ENCODE measurements around the gene ADAMTS5. TPM values are rescaled to one million over a fixed set of nuclear protein-coding genes. Genes with fewer than 3 reads are reported as not detected.

Gene ADAMTS5
- total and polyA plus RNA-seq, 3 experiments from 2014 or later: not detected

GRCh38 chr21:26920055-26920454, 46.8 kb downstream of the ADAMTS5 start:
- Mint-ChIP-seq H3K4me1 (no peaks in the 10 kb centered on the region), H3K27ac (no peak overlapping the region), H3K4me3 (no peak overlapping the region), H3K27me3 (no peaks in the 10 kb centered on the region), H3K9me3 (no peaks in the 10 kb centered on the region), H3K36me3 (no peaks in the 10 kb centered on the region)
- Histone ChIP-seq H3K27me3 (ENCODE audit: insufficient read depth, low read length, poor library complexity, severe bottlenecking) (no peaks in the 10 kb centered on the region), H3K27ac (ENCODE audit: low read depth, low read length) (no peak overlapping the region), H3K9me3 (ENCODE audit: low read length) (no peaks in the 10 kb centered on the region), H3K4me3 (ENCODE audit: low read length) (no peak overlapping the region), H3K36me3 (ENCODE audit: insufficient read depth, low read length) (no peaks in the 10 kb centered on the region), H3K4me1 (ENCODE audit: insufficient read depth, low read length) (no peaks in the 10 kb centered on the region)
- CTCF ChIA-PET: no interaction called here
- POLR2A ChIA-PET: no interaction called here
- DNase-seq: no peak

GRCh38 chr21:26918323-26919079, 48.4 kb downstream of the ADAMTS5 start:
- no peak overlapping the region for H3K4me3 ChIP-seq (ENCODE audit: low read length)
- Mint-ChIP-seq H3K9me3 (peaks cover 0 to 3% (median 0%) of the 10 kb centered on the region in 5 donors), H3K27ac (no peak overlapping the region), H3K4me1 (no peaks in the 10 kb centered on the region), H3K27me3 (peaks cover 0 to 2% of the 10 kb centered on the region in 2 donors), H3K36me3 (no peaks in the 10 kb centered on the region), H3K4me3 (no peak overlapping the region)
- no peak for DNase-seq
- ChIA-PET POLR2A (no interaction called here), CTCF (no interaction called here)
- no peaks in the 10 kb centered on the region for H3K4me1 ChIP-seq (ENCODE audit: insufficient read depth, low read length)
- H3K9me3 ChIP-seq (ENCODE audit: low read length): no peaks in the 10 kb centered on the region
- H3K36me3 ChIP-seq (ENCODE audit: insufficient read depth, low read length): no peaks in the 10 kb centered on the region
- H3K27ac ChIP-seq (ENCODE audit: low read depth, low read length): no peak overlapping the region
- H3K27me3 ChIP-seq (ENCODE audit: insufficient read depth, low read length, poor library complexity, severe bottlenecking): no peaks in the 10 kb centered on the region

GRCh38 chr21:26916799-26917198, 50.1 kb downstream of the ADAMTS5 start:
- H3K36me3 Mint-ChIP-seq: no peaks in the 10 kb centered on the region

GRCh38 chr21:26914557-26914956, 52.3 kb downstream of the ADAMTS5 start:
- Histone ChIP-seq H3K4me1 (ENCODE audit: insufficient read depth, low read length) (no peaks in the 10 kb centered on the region), H3K27me3 (ENCODE audit: insufficient read depth, low read length, poor library complexity, severe bottlenecking) (no peaks in the 10 kb centered on the region), H3K27ac (ENCODE audit: low read depth, low read length) (no peak overlapping the region), H3K9me3 (ENCODE audit: low read length) (no peaks in the 10 kb centered on the region), H3K36me3 (ENCODE audit: insufficient read depth, low read length) (no peaks in the 10 kb centered on the region), H3K4me3 (ENCODE audit: low read length) (no peak overlapping the region)
- Mint-ChIP-seq H3K4me1 (no peaks in the 10 kb centered on the region), H3K36me3 (no peaks in the 10 kb centered on the region), H3K27me3 (peaks cover 0 to 2% of the 10 kb centered on the region in 2 donors), H3K4me3 (no peak overlapping the region), H3K27ac (no peak overlapping the region), H3K9me3 (peaks cover 0 to 8% (median 0%) of the 10 kb centered on the region in 5 donors)
- ChIA-PET POLR2A (no interaction called here), CTCF (no interaction called here)
- DNase-seq: no peak

More at GRCh38 chr21:26916799-26917198, 50.1 kb downstream of the ADAMTS5 start:
- H3K27me3 Mint-ChIP-seq: peaks cover 0 to 2% of the 10 kb centered on the region in 2 donors
- no peak overlapping the region for H3K27ac Mint-ChIP-seq
- no peak overlapping the region for H3K4me3 Mint-ChIP-seq
- Histone ChIP-seq H3K4me1 (ENCODE audit: insufficient read depth, low read length) (no peaks in the 10 kb centered on the region), H3K36me3 (ENCODE audit: insufficient read depth, low read length) (no peaks in the 10 kb centered on the region), H3K27ac (ENCODE audit: low read depth, low read length) (no peak overlapping the region), H3K27me3 (ENCODE audit: insufficient read depth, low read length, poor library complexity, severe bottlenecking) (no peaks in the 10 kb centered on the region), H3K4me3 (ENCODE audit: low read length) (no peak overlapping the region), H3K9me3 (ENCODE audit: low read length) (no peaks in the 10 kb centered on the region)
- DNase-seq: no peak
- ChIA-PET POLR2A (no interaction called here), CTCF (no interaction called here)
- H3K4me1 Mint-ChIP-seq: no peaks in the 10 kb centered on the region
- peaks cover 0 to 3% (median 0%) of the 10 kb centered on the region in 5 donors for H3K9me3 Mint-ChIP-seq

- H3K36me3 ChIP-seq (ENCODE audit: insufficient read depth, low read length): no peaks in the 10 kb centered on the region
- H3K27me3 ChIP-seq (ENCODE audit: insufficient read depth, low read length, poor library complexity, severe bottlenecking): no peaks in the 10 kb centered on the region
- POLR2A ChIA-PET: no interaction called here
- H3K4me1 Mint-ChIP-seq: no peaks in the 10 kb centered on the region
- DNase-seq: no peak
- no peaks in the 10 kb centered on the region for H3K9me3 ChIP-seq (ENCODE audit: low read length)
- H3K9me3 Mint-ChIP-seq: peaks cover 0 to 8% (median 0%) of the 10 kb centered on the region in 5 donors
- no peak overlapping the region for H3K27ac Mint-ChIP-seq
- H3K4me3 Mint-ChIP-seq: no peak overlapping the region
- CTCF ChIA-PET: no interaction called here
- no peaks in the 10 kb centered on the region for H3K4me1 ChIP-seq (ENCODE audit: insufficient read depth, low read length)
- H3K36me3 Mint-ChIP-seq: no peaks in the 10 kb centered on the region
- no peak overlapping the region for H3K27ac ChIP-seq (ENCODE audit: low read depth, low read length)
- no peak overlapping the region for H3K4me3 ChIP-seq (ENCODE audit: low read length)
- H3K27me3 Mint-ChIP-seq: peaks cover 0 to 2% of the 10 kb centered on the region in 2 donors
These were observed 54.4 kb downstream of the ADAMTS5 start for GRCh38 chr21:26912466-26912865.

GRCh38 chr21:26909972-26910371, 56.9 kb downstream of the ADAMTS5 start:
- Histone ChIP-seq H3K9me3 (ENCODE audit: low read length) (no peaks in the 10 kb centered on the region), H3K4me3 (ENCODE audit: low read length) (no peak overlapping the region), H3K4me1 (ENCODE audit: insufficient read depth, low read length) (no peaks in the 10 kb centered on the region), H3K27ac (ENCODE audit: low read depth, low read length) (no peak overlapping the region), H3K27me3 (ENCODE audit: insufficient read depth, low read length, poor library complexity, severe bottlenecking) (no peaks in the 10 kb centered on the region), H3K36me3 (ENCODE audit: insufficient read depth, low read length) (no peaks in the 10 kb centered on the region)
- no peaks in the 10 kb centered on the region for H3K4me1 Mint-ChIP-seq
- no peak overlapping the region for H3K27ac Mint-ChIP-seq
- no peaks in the 10 kb centered on the region for H3K36me3 Mint-ChIP-seq
- POLR2A ChIA-PET: no interaction called here
- H3K9me3 Mint-ChIP-seq: peaks cover 0 to 8% (median 0%) of the 10 kb centered on the region in 5 donors
- CTCF ChIA-PET: no interaction called here
- no peak overlapping the region for H3K4me3 Mint-ChIP-seq
- no peak for DNase-seq
- peaks cover 0 to 2% of the 10 kb centered on the region in 2 donors for H3K27me3 Mint-ChIP-seq

GRCh38 chr21:26900980-26901379, 65.9 kb downstream of the ADAMTS5 start:
- Histone ChIP-seq H3K27ac (ENCODE audit: low read depth, low read length) (no peak overlapping the region), H3K4me3 (ENCODE audit: low read length) (no peak overlapping the region), H3K9me3 (ENCODE audit: low read length) (no peaks in the 10 kb centered on the region), H3K27me3 (ENCODE audit: insufficient read depth, low read length, poor library complexity, severe bottlenecking) (no peaks in the 10 kb centered on the region), H3K4me1 (ENCODE audit: insufficient read depth, low read length) (no peaks in the 10 kb centered on the region), H3K36me3 (ENCODE audit: insufficient read depth, low read length) (no peaks in the 10 kb centered on the region)
- H3K4me1 Mint-ChIP-seq: no peaks in the 10 kb centered on the region
- ChIA-PET CTCF (no interaction called here), POLR2A (no interaction called here)
- H3K27ac Mint-ChIP-seq: no peak overlapping the region
- H3K4me3 Mint-ChIP-seq: no peak overlapping the region
- H3K27me3 Mint-ChIP-seq: no peaks in the 10 kb centered on the region
- peaks cover 0 to 8% (median 4%) of the 10 kb centered on the region in 5 donors for H3K9me3 Mint-ChIP-seq
- H3K36me3 Mint-ChIP-seq: no peaks in the 10 kb centered on the region
- DNase-seq: no peak

- POLR2A ChIA-PET: no interaction called here
- H3K4me3 Mint-ChIP-seq: no peak overlapping the region
- Histone ChIP-seq H3K4me1 (ENCODE audit: insufficient read depth, low read length) (no peaks in the 10 kb centered on the region), H3K9me3 (ENCODE audit: low read length) (no peaks in the 10 kb centered on the region), H3K27ac (ENCODE audit: low read depth, low read length) (no peak overlapping the region), H3K27me3 (ENCODE audit: insufficient read depth, low read length, poor library complexity, severe bottlenecking) (no peaks in the 10 kb centered on the region), H3K36me3 (ENCODE audit: insufficient read depth, low read length) (no peaks in the 10 kb centered on the region), H3K4me3 (ENCODE audit: low read length) (no peak overlapping the region)
- no peak overlapping the region for H3K27ac Mint-ChIP-seq
- H3K27me3 Mint-ChIP-seq: no peaks in the 10 kb centered on the region
- CTCF ChIA-PET: no interaction called here
- no peak for DNase-seq
- no peaks in the 10 kb centered on the region for H3K4me1 Mint-ChIP-seq
- no peaks in the 10 kb centered on the region for H3K36me3 Mint-ChIP-seq
- peaks cover 0 to 1% (median 0%) of the 10 kb centered on the region in 5 donors for H3K9me3 Mint-ChIP-seq
These were observed 74.7 kb downstream of the ADAMTS5 start for GRCh38 chr21:26892151-26892550.
